Peyer's patch (tissue), 4 donors: Measurements from ENCODE around the gene IL21R.

Source experiments
- CTCF ChIP-seq, 6 experiments: fragments of 450-650 bp in 4 of 6; fragments of 200-600 bp in 2 of 6; sonication (generic) in 1 of 6; IDR thresholded peaks; one replicate each; pipeline ENCODE4 v1.5.1; 2017 to 2019; ENCODE audit warnings: antibody characterized with exemption in 6 of 6, mild to moderate bottlenecking in 3 of 6, moderate library complexity in 1 of 6
- POLR2A ChIP-seq, 2 donors: fragments of 450-650 bp; IDR thresholded peaks; one replicate each; pipeline ENCODE4 v1.5.1; 2017; ENCODE audit warnings: antibody characterized with exemption in 2 of 2, mild to moderate bottlenecking in 2 of 2, moderate library complexity in 2 of 2

DNA sequence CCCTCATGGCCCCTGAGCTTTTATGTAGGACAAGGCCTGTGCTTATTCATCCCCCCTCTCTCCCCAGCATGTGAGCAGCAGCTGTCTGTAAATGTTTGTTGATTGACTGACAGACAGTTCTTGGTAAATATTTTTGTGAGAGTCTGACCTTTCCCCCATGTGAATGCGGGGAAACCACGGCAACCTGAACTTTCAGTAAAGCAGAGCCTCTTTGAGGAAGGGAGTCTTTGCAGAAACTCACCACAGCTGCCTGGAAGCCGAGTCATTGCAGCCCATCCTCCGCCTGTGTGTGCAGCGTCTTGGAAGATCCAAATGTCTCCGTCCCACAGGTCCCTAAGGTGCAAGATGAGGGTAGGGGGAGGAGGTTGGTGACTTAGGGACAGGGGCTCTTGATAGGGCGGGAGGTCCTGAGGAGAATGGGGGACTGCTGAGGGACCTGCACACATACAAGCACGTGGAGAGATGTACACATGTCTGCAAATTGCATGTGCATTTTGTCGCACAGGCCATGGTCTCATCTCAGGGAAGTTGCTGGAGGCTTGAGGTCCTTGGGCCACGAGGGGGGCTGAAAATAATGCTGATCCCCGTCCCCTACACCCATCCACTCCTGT, 23.0 kb upstream of the IL21R start:
- no peak for TF ChIP-seq CTCF (IDR thresholded peaks at IDR 0.05)
- no peak for TF ChIP-seq POLR2A (IDR thresholded peaks at IDR 0.05)
